Lower lobe of right lung (tissue), 2 donors: Measurements from ENCODE around the gene HLA-DQA1. TPM values are rescaled to one million over a fixed set of nuclear protein-coding genes. Genes with fewer than 3 reads are reported as not detected.
"Not testable (repeated sequence)": the region's sequence is repeated elsewhere in the genome, so short reads cannot be mapped to it uniquely, and the experiment has no call there.

Experiments used
- ATAC-seq, 2 donors: fragments of 200-7000 bp; cut with Tn5 transposase; one replicate each; pipeline ENCODE4 v1.9.1; 2020 to 2022; ENCODE audit warnings: mild to moderate bottlenecking in 2 of 2, moderate library complexity in 2 of 2
- DNase-seq: peaks from one replicate; pipeline ENCODE4 v3.0.0-alpha.2; 2020
- H3K27ac ChIP-seq: fragments of 200-600 bp; one replicate; pipeline ENCODE4 v1.8.0; 2022
- H3K27me3 ChIP-seq: fragments of 200-600 bp; one replicate; pipeline ENCODE4 v1.8.0; 2022; ENCODE audit warnings: low read depth
- H3K36me3 ChIP-seq: fragments of 200-600 bp; one replicate; pipeline ENCODE4 v1.8.0; 2022; ENCODE audit warnings: mild to moderate bottlenecking
- H3K4me1 ChIP-seq: fragments of 200-600 bp; one replicate; pipeline ENCODE4 v1.8.0; 2022
- H3K4me3 ChIP-seq: fragments of 200-600 bp; one replicate; pipeline ENCODE4 v1.8.0; 2022; ENCODE audit warnings: mild to moderate bottlenecking
- H3K9me3 ChIP-seq: fragments of 200-600 bp; one replicate; pipeline ENCODE4 v1.8.0; 2022
- CTCF ChIP-seq: fragments of 200-600 bp; IDR thresholded peaks from one replicate; pipeline ENCODE4 v1.8.0; 2022; ENCODE audit warnings: antibody characterized with exemption, mild to moderate bottlenecking
- intact Hi-C: fragments of 100-400 bp; cut with DNase I; formaldehyde crosslinking; loops from one replicate; pipeline ENCODE4 v1.11.0; 2022
- long read RNA-seq: library from polyadenylated mRNA; unstranded; transcript quantifications from one replicate; pipeline ENCODE4 v2.0.0, GENCODE V29; 2021
- total RNA-seq: library from RNA; stranded (reverse); fragmentation: NEBNext Ultra II Directional; extraction: Animal tissue kit (Norgen Biotek cat#: 25700); gene quantifications from one replicate; pipeline ENCODE4 v1.2.1, GENCODE V29; 2021
- donor health status: DM: no; HTN: yes; CAD: no; lungs with severe emphysema.

Gene HLA-DQA1
- 144 TPM for total RNA-seq
- long read RNA-seq, partial matches to known transcripts = 2 of 6 reads
- long read RNA-seq, other reads (novel, unspliced or antisense) = 0 of 6 reads

- H3K27me3 ChIP-seq = no peaks in the 10 kb centered on the region
- no peaks in the 10 kb centered on the region for H3K4me1 ChIP-seq
- ATAC-seq (peak; percentile 91 to 96), DNase-seq (no peak)
- H3K9me3 ChIP-seq = no peaks in the 10 kb centered on the region
- peak within 1 kb of the TSS; percentile 6 for H3K4me3 ChIP-seq
- intact Hi-C loops = no loop called here
- TF ChIP-seq CTCF = no peak
- H3K36me3 ChIP-seq = no peaks in the 10 kb centered on the region
- peak within 1 kb of the TSS; percentile 46 for H3K27ac ChIP-seq
These were observed at the start of gene HLA-DQA1 for GRCh38 chr6:32637219-32637880. Gene HLA-DQA1 (plus strand): TSS chr6:32637406. CDS start chr6:32637459, 53 bp downstream.

GRCh38 chr6:32588156-32588555 lies 49.0 kb upstream of the HLA-DQA1 start:
- no peak overlapping the region for H3K27ac ChIP-seq
- no peaks in the 10 kb centered on the region for H3K27me3 ChIP-seq
- DNase-seq (no peak), ATAC-seq (no peak)
- no peaks in the 10 kb centered on the region for H3K36me3 ChIP-seq
- no peaks in the 10 kb centered on the region for H3K4me1 ChIP-seq
- no peak overlapping the region for H3K4me3 ChIP-seq
- intact Hi-C loops = no loop called here
- no peaks in the 10 kb centered on the region for H3K9me3 ChIP-seq
- no peak for TF ChIP-seq CTCF

GRCh38 chr6:32589596-32590449 lies 47.4 kb upstream of the HLA-DQA1 start, which contains the start of gene HLA-DRB1:
Gene HLA-DRB1 (minus strand): TSS chr6:32589848. CDS start chr6:32589742, 106 bp downstream.
- no peak for TF ChIP-seq CTCF
- H3K27ac ChIP-seq = no peak within 1 kb of the TSS
- H3K9me3 ChIP-seq = no peaks in the 10 kb centered on the region
- H3K36me3 ChIP-seq = no peaks in the 10 kb centered on the region
- intact Hi-C loops = no loop called here
- DNase-seq = peak; percentile 34
- no peak within 1 kb of the TSS for H3K4me3 ChIP-seq
- H3K27me3 ChIP-seq = no peaks in the 10 kb centered on the region
- peak; percentile 98 to 99 for ATAC-seq
- H3K4me1 ChIP-seq = no peaks in the 10 kb centered on the region

- DNase-seq, H3K4me1 ChIP-seq, ATAC-seq, H3K27ac ChIP-seq, H3K36me3 ChIP-seq, H3K4me3 ChIP-seq, H3K27me3 ChIP-seq, H3K9me3 ChIP-seq, intact Hi-C loops: not testable (repeated sequence)
These were observed 46.5 kb upstream of the HLA-DQA1 start for GRCh38 chr6:32590713-32591112.

- Histone ChIP-seq H3K27me3 (no peaks in the 10 kb centered on the region), H3K4me1 (no peaks in the 10 kb centered on the region), H3K36me3 (no peaks in the 10 kb centered on the region), H3K9me3 (no peaks in the 10 kb centered on the region), H3K4me3 (no peak overlapping the region), H3K27ac (no peak overlapping the region)
- intact Hi-C loops = no loop called here
- no peak for TF ChIP-seq CTCF
- ATAC-seq (no peak), DNase-seq (no peak)
These were observed 40.2 kb upstream of the HLA-DQA1 start for GRCh38 chr6:32597024-32597423.

- no peaks in the 10 kb centered on the region for H3K27me3 ChIP-seq
- no peaks in the 10 kb centered on the region for H3K9me3 ChIP-seq
- no peak for DNase-seq
- H3K4me1 ChIP-seq = no peaks in the 10 kb centered on the region
- H3K4me3 ChIP-seq = no peak overlapping the region
- no peak for TF ChIP-seq CTCF
- ATAC-seq = no peak
- intact Hi-C loops = no loop called here
- H3K36me3 ChIP-seq = no peaks in the 10 kb centered on the region
- H3K27ac ChIP-seq = no peak overlapping the region
These were observed 34.8 kb upstream of the HLA-DQA1 start for GRCh38 chr6:32602383-32602782.
